NT2/D1 (cell line): ENCODE measurements around the gene IL19.

Source experiments
- SUZ12 ChIP-seq: IDR thresholded peaks from 2 replicates; pipeline ENCODE4 v1.6.1; 2011; ENCODE audit not compliant: insufficient read length, insufficient read depth; ENCODE audit errors: extremely low read depth
- ZNF274 ChIP-seq: IDR thresholded peaks from 2 replicates; pipeline ENCODE4 v1.6.1; 2011; ENCODE audit warnings: mild to moderate bottlenecking, low read depth, low read length

GRCh38 chr1:206788487-206789050 is 18.0 kb downstream of the IL19 start:
- TF ChIP-seq SUZ12, result no peak
- no peak for TF ChIP-seq ZNF274
